H9 (cell line): ENCODE data around the gene DDX27. TPM values are rescaled to one million over a fixed set of nuclear protein-coding genes. Genes with fewer than 3 reads are reported as not detected.

Experiments
- DNase-seq: peaks from one replicate; pipeline ENCODE4 v3.0.0-alpha.2; 2017
- H2AFZ ChIP-seq: one replicate; pipeline ENCODE4 v1.6.1; 2013; ENCODE audit warnings: mild to moderate bottlenecking, low read length, control low read depth, moderate library complexity
- H2AK5ac ChIP-seq: 2 replicates; pipeline ENCODE4 v1.6.1; 2013; ENCODE audit warnings: low read length, control low read depth, mixed read lengths; ENCODE audit not compliant: insufficient read length
- H2BK120ac ChIP-seq: one replicate; pipeline ENCODE4 v1.6.1; 2013; ENCODE audit warnings: low read depth, mild to moderate bottlenecking, low read length, control low read depth, inconsistent platforms; ENCODE audit not compliant: poor library complexity, severe bottlenecking
- H2BK12ac ChIP-seq: 2 replicates; pipeline ENCODE4 v1.6.1; 2013; ENCODE audit warnings: low read length, control low read depth, mixed read lengths, low read depth; ENCODE audit not compliant: insufficient read length
- H2BK15ac ChIP-seq: 2 replicates; pipeline ENCODE4 v1.6.1; 2013; ENCODE audit warnings: low read depth, low read length, control low read depth
- H2BK20ac ChIP-seq: one replicate; pipeline ENCODE4 v1.6.1; 2013; ENCODE audit warnings: low read depth, mild to moderate bottlenecking, low read length, control low read depth, inconsistent platforms; ENCODE audit not compliant: poor library complexity, severe bottlenecking
- H2BK5ac ChIP-seq: 2 replicates; pipeline ENCODE4 v1.6.1; 2013; ENCODE audit warnings: low read length, control low read depth, mixed read lengths; ENCODE audit not compliant: insufficient read length
- H3K14ac ChIP-seq: 2 replicates; pipeline ENCODE4 v1.6.1; 2013; ENCODE audit warnings: low read length, control low read depth; ENCODE audit not compliant: insufficient read depth
- H3K18ac ChIP-seq: 2 replicates; pipeline ENCODE4 v1.6.1; 2013; ENCODE audit warnings: low read depth, mild to moderate bottlenecking, mixed read lengths, low read length, control low read depth; ENCODE audit not compliant: insufficient read length
- H3K23ac ChIP-seq: 2 replicates; pipeline ENCODE4 v1.6.1; 2013; ENCODE audit warnings: low read length, control low read depth, mixed read lengths, low read depth; ENCODE audit not compliant: insufficient read length
- H3K23me2 ChIP-seq: 2 replicates; pipeline ENCODE4 v1.6.1; 2013; ENCODE audit warnings: low read depth, mild to moderate bottlenecking, mixed read lengths, low read length, control low read depth; ENCODE audit not compliant: insufficient read length, poor library complexity, severe bottlenecking
- H3K27ac ChIP-seq: 2 replicates; pipeline ENCODE4 v1.5.1; 2013; ENCODE audit warnings: low read length, control low read depth, mixed read lengths, low read depth; ENCODE audit not compliant: insufficient read length
- H3K27me3 ChIP-seq: 2 replicates; pipeline ENCODE4 v1.6.1; 2013; ENCODE audit warnings: low read length, control low read depth, inconsistent platforms; ENCODE audit not compliant: insufficient read depth
- H3K4ac ChIP-seq: 2 replicates; pipeline ENCODE4 v1.6.1; 2013; ENCODE audit warnings: low read depth, mild to moderate bottlenecking, control low read depth, inconsistent platforms, low read length, moderate library complexity
- H3K4me1 ChIP-seq: 2 replicates; pipeline ENCODE4 v1.6.1; 2013; ENCODE audit warnings: low read length, control low read depth, inconsistent platforms; ENCODE audit not compliant: insufficient read depth
- H3K4me2 ChIP-seq: 2 replicates; pipeline ENCODE4 v1.6.1; 2013; ENCODE audit warnings: low read length, control low read depth, mixed read lengths; ENCODE audit not compliant: insufficient read length, insufficient read depth
- H3K56ac ChIP-seq: 2 replicates; pipeline ENCODE4 v1.6.1; 2013; ENCODE audit warnings: low read depth, mild to moderate bottlenecking, mixed read lengths, low read length, control low read depth; ENCODE audit not compliant: insufficient read length
- H3K79me1 ChIP-seq: 2 replicates; pipeline ENCODE4 v1.6.1; 2013; ENCODE audit warnings: low read depth, mild to moderate bottlenecking, moderate library complexity, low read length, control low read depth, inconsistent platforms; ENCODE audit not compliant: insufficient read depth, poor library complexity, severe bottlenecking
- H3K79me2 ChIP-seq: 2 replicates; pipeline ENCODE4 v1.6.1; 2013; ENCODE audit warnings: low read length, control low read depth, inconsistent platforms; ENCODE audit not compliant: insufficient read depth
- H3K9ac ChIP-seq: 2 replicates; pipeline ENCODE4 v1.6.1; 2013; ENCODE audit warnings: low read length, control low read depth, mixed read lengths; ENCODE audit not compliant: insufficient read length; ENCODE audit errors: extremely low read depth
- H3K9me3 ChIP-seq: one replicate; pipeline ENCODE4 v1.6.1; 2013; ENCODE audit warnings: low read depth, low read length, inconsistent platforms; ENCODE audit not compliant: control insufficient read depth
- H3T11ph ChIP-seq: one replicate; pipeline ENCODE4 v1.6.1; 2013; ENCODE audit warnings: mild to moderate bottlenecking, low read length, control low read depth, inconsistent platforms
- H4K20me1 ChIP-seq: one replicate; pipeline ENCODE4 v1.6.1; 2013; ENCODE audit not compliant: control insufficient read depth, insufficient read length, insufficient read depth
- H4K5ac ChIP-seq: 2 replicates; pipeline ENCODE4 v1.6.1; 2013; ENCODE audit warnings: low read depth, mild to moderate bottlenecking, mixed read lengths, low read length, control low read depth; ENCODE audit not compliant: insufficient read length
- H4K8ac ChIP-seq: replicated peaks from 2 replicates; pipeline ENCODE4 v1.6.1; 2013; ENCODE audit warnings: low read length, control low read depth, mixed read lengths, low read depth; ENCODE audit not compliant: insufficient read length
- H4K91ac ChIP-seq: 2 replicates; pipeline ENCODE4 v1.6.1; 2013; ENCODE audit warnings: low read depth, mild to moderate bottlenecking, moderate library complexity, mixed read lengths, low read length, control low read depth; ENCODE audit not compliant: insufficient read length
- H3K27ac Mint-ChIP-seq, 3 experiments: 2 replicates in 2 of 3; 3 replicates in 1 of 3; pipeline ENCODE4 v1.8.0; 2020 to 2021; ENCODE audit warnings: mixed read lengths in 3 of 3, mild to moderate bottlenecking in 1 of 3, moderate library complexity in 1 of 3
- H3K27me3 Mint-ChIP-seq: 2 replicates; pipeline ENCODE4 v1.8.0; 2021; ENCODE audit warnings: low read depth, mild to moderate bottlenecking, moderate library complexity, mixed read lengths
- H3K36me3 Mint-ChIP-seq, 3 experiments: 2 replicates in 2 of 3; 3 replicates in 1 of 3; pipeline ENCODE4 v1.8.0; 2020 to 2021; ENCODE audit warnings: low read depth in 3 of 3, mixed read lengths in 3 of 3; ENCODE audit not compliant: insufficient read depth in 1 of 3
- H3K4me1 Mint-ChIP-seq, 2 experiments: 2 replicates each; pipeline ENCODE4 v1.8.0; 2020; ENCODE audit warnings: mixed read lengths in 2 of 2
- H3K4me3 Mint-ChIP-seq, 2 experiments: 2 replicates in 1 of 2; 3 replicates in 1 of 2; pipeline ENCODE4 v1.8.0; 2020 to 2021; ENCODE audit warnings: mild to moderate bottlenecking in 2 of 2, mixed read lengths in 2 of 2, moderate library complexity in 1 of 2
- H3K9me3 Mint-ChIP-seq, 2 experiments: 2 replicates in 1 of 2; 3 replicates in 1 of 2; pipeline ENCODE4 v1.8.0; 2020; ENCODE audit warnings: mild to moderate bottlenecking in 2 of 2, mixed read lengths in 2 of 2, moderate library complexity in 1 of 2
- WGBS: extraction: QIAGEN DNeasy Blood & Tissue Kit; methylation state at CpG from one replicate; pipeline ENCODE4 v1.1.7; 2013; ENCODE audit warnings: missing lambda C conversion rate, low lambda C conversion rate, mixed read lengths; ENCODE audit not compliant: insufficient read length; ENCODE audit errors: extremely low coverage; 5-methylcytosine and 5-hydroxymethylcytosine counted together
- total RNA-seq: library from RNA; stranded (reverse); gene quantifications from 2 replicates; pipeline ENCODE4 v1.2.1, GENCODE V29; 2021
- TF ChIP-seq, protein P1 (sequence below): fragments of 200-600 bp; sonication (generic); conservative IDR thresholded peaks from 3 replicates; pipeline ENCODE4 v1.8.0; 2021; ENCODE audit warnings: antibody characterized with exemption, mild to moderate bottlenecking

Gene DDX27
- total RNA-seq, 1 experiment from 2014 or later = 46.9 TPM

DNA sequence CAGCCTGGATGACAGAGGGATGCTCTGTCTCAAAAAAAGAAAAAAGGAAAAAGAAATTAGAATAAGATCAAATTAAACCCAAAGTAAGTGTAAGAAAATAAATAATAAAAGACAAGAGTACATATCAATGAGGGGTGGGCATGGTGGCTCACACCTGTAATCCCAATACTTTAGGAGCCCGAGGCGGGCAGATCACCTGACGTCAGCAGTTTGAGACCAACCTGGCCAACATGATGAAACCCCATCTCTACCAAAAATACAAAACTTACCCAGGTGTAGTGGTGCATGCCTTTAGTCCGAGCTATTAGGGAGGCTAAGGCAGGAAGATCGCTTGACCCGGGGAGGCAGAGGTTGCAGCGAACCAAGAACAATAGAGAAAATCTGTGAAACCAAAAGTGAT lies 16.2 kb upstream of the DDX27 start:
- 0 out of 5 replicates have a peak, but pooled peaks cover 0 to 2% of the 10 kb centered on the region in 2 experiments for H3K9me3 Mint-ChIP-seq
- Histone ChIP-seq H2BK5ac (no peak overlapping the region), H3K4ac (no peak overlapping the region), H3K27ac (no peak overlapping the region), H2BK20ac (no peak overlapping the region), H3K14ac (no peak overlapping the region), H3K18ac (no peak overlapping the region), H4K20me1 (no peaks in the 10 kb centered on the region), H2BK12ac (no peak overlapping the region), H3K79me2 (no peaks in the 10 kb centered on the region), H4K8ac (no peak overlapping the region), H3T11ph (no peak overlapping the region), H3K56ac (no peak overlapping the region), H3K9me3 (no peaks in the 10 kb centered on the region), H2AFZ (no peak overlapping the region), H4K91ac (no peak overlapping the region), H2BK15ac (no peak overlapping the region), H3K9ac (no peak overlapping the region), H3K27me3 (no peaks in the 10 kb centered on the region), H2BK120ac (no peak overlapping the region), H2AK5ac (no peak overlapping the region), H3K79me1 (no peaks in the 10 kb centered on the region), H3K23ac (no peak overlapping the region), H4K5ac (no peak overlapping the region), H3K23me2 (no peaks in the 10 kb centered on the region), H3K4me2 (no peak overlapping the region), H3K4me1 (no peaks in the 10 kb centered on the region)
- WGBS = no CpG with 5 or more reads among the region's 7 CpGs
- H3K36me3 Mint-ChIP-seq = no peaks in the 10 kb centered on the region
- no peak overlapping the region for H3K4me3 Mint-ChIP-seq
- H3K4me1 Mint-ChIP-seq = no peaks in the 10 kb centered on the region
- TF ChIP-seq, protein P1, sequence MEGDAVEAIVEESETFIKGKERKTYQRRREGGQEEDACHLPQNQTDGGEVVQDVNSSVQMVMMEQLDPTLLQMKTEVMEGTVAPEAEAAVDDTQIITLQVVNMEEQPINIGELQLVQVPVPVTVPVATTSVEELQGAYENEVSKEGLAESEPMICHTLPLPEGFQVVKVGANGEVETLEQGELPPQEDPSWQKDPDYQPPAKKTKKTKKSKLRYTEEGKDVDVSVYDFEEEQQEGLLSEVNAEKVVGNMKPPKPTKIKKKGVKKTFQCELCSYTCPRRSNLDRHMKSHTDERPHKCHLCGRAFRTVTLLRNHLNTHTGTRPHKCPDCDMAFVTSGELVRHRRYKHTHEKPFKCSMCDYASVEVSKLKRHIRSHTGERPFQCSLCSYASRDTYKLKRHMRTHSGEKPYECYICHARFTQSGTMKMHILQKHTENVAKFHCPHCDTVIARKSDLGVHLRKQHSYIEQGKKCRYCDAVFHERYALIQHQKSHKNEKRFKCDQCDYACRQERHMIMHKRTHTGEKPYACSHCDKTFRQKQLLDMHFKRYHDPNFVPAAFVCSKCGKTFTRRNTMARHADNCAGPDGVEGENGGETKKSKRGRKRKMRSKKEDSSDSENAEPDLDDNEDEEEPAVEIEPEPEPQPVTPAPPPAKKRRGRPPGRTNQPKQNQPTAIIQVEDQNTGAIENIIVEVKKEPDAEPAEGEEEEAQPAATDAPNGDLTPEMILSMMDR = no peak
- no peak for DNase-seq
- H3K27ac Mint-ChIP-seq = no peak overlapping the region
- no peaks in the 10 kb centered on the region for H3K27me3 Mint-ChIP-seq
